ENCODE measurements around the gene ING4. TPM values are rescaled to one million over a fixed set of nuclear protein-coding genes. Genes with fewer than 3 reads are reported as not detected.
"Not testable (repeated sequence)": the region's sequence is repeated elsewhere in the genome, so short reads cannot be mapped to it uniquely, and the experiment has no call there.

The ING4 gene
- total RNA-seq (2014; rRNA removed; shearing (Covaris generic)) = 26.9 and 31.2 TPM in 2 replicates

DNA sequence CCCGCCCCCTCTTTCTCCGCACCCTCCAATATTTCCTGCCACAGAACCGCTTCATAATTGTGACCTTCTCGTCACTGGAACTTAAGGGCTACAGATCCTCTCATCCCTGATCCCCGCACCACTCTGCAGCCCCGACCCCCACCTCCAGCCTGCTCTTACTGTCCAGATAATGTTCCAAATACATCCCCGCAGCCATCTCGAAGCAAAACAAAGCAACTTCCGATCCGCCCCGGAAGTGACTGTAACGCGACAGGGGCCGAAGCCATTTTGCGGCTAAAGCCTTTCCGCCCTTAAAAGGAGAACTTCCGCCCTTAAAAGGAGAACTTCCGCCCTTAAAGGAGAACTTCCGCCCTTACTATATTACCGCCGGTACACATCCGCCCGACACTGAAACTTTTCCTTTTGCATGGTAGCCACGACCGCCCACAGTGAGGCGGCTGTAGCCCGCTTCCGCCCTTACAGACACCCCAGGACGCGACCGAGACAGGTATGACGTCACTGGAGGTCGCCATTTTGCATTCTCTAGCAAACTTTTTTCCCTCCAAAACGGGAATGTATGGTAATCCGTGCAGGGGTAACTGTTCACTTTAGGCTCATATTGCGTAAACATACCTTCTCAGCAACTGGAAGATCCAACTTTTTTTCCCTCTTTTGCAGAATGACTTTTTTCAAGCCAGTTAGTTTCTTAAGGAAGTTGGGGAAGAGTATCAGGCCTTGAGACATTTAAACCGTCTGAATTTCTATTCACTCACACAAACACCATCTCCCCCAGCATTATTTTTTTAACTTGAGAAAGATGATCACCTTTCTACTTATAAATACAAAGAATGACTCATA, at the start of gene ING4:
Gene ING4 (minus strand): TSS at position 214 of the 837 bp plus-strand sequence. CDS start 18 bp downstream, at position 196.
- no peaks in the 10 kb centered on the region for H3K27me3 ChIP-seq (ENCODE audit: control insufficient read depth, insufficient read depth, low read length)
- peaks cover 13% of the 10 kb centered on the region for H3K36me3 ChIP-seq (replicated peaks; ENCODE audit: control insufficient read depth, insufficient read depth, low read length)
- peak; percentile 94 for DNase-seq
- peak within 1 kb of the TSS; percentile 77 for H3K4me3 ChIP-seq (ENCODE audit: insufficient read depth, low read depth, low read length)

DNA sequence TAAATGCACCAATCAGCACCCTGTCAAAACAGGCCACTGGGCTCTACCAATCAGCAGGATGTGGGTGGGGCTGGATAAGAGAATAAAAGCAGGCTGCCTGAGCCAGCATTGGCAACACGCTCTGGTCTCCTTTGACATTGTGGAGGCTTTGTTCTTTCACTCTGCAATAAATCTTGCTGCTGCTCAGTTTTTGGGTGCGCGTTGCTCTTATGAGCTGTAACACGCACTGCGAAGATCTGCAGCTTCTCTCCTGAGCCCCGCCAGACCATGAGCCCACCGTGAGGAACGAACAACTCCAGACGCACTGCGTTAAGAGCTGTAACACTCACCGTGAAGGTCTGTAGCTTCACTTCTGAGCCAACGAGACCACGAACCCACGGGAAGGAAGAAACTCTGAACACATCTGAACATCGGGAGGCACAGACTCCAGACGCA, 46.1 kb upstream of the ING4 start:
- H3K4me3 ChIP-seq (ENCODE audit: insufficient read depth, low read depth, low read length) = no peak overlapping the region
- no peaks in the 10 kb centered on the region for H3K36me3 ChIP-seq (replicated peaks; ENCODE audit: control insufficient read depth, insufficient read depth, low read length)
- DNase-seq = no peak
- no peaks in the 10 kb centered on the region for H3K27me3 ChIP-seq (ENCODE audit: control insufficient read depth, insufficient read depth, low read length)

DNA sequence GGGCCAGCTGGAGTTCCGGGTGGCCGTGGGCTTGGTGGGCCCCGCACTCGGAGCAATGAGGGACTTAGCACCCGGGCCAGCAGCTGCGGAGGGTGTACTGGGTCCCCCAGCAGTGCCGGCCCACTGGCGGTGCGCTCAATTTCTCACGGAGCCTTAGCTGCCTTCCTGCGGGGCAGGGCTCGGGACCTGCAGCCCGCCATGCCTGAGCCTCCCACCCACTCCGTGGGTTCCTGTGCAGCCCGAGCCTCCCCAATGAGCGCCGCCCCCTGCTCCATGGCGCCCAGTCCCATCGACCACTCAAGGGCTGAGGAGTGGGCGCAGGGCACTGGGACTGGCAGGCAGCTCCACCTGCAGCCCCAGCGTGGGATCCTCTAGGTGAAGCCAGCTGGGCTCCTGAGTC, 45.4 kb upstream of the ING4 start:
- not testable (repeated sequence) for H3K27me3 ChIP-seq (ENCODE audit: control insufficient read depth, insufficient read depth, low read length); H3K36me3 ChIP-seq (replicated peaks; ENCODE audit: control insufficient read depth, insufficient read depth, low read length); DNase-seq; H3K4me3 ChIP-seq (ENCODE audit: insufficient read depth, low read depth, low read length)

DNA sequence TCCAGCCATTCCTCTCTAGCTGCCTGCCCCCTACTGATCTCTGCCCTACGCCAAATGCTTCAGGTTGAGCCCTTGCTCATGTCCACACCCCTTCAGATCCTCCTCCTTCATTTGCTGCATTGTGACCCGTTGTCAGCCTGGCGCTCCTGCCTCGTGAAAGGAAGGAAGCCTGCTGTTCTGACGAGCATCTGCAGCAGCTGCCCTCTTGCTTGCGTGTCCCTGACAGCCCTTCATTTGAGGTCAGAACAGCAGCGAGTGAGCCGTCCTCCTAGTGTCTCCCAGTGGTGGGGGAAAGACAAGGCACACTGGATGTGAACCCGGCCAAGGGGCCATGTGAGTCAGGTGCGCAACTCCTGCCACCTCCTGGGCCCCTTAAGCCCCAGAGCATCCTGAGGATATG, 40.7 kb upstream of the ING4 start:
- DNase-seq = peak; percentile 82
- no peaks in the 10 kb centered on the region for H3K36me3 ChIP-seq (replicated peaks; ENCODE audit: control insufficient read depth, insufficient read depth, low read length)
- peaks cover 28% of the 10 kb centered on the region for H3K27me3 ChIP-seq (ENCODE audit: control insufficient read depth, insufficient read depth, low read length)
- no peak overlapping the region for H3K4me3 ChIP-seq (ENCODE audit: insufficient read depth, low read depth, low read length)

DNA sequence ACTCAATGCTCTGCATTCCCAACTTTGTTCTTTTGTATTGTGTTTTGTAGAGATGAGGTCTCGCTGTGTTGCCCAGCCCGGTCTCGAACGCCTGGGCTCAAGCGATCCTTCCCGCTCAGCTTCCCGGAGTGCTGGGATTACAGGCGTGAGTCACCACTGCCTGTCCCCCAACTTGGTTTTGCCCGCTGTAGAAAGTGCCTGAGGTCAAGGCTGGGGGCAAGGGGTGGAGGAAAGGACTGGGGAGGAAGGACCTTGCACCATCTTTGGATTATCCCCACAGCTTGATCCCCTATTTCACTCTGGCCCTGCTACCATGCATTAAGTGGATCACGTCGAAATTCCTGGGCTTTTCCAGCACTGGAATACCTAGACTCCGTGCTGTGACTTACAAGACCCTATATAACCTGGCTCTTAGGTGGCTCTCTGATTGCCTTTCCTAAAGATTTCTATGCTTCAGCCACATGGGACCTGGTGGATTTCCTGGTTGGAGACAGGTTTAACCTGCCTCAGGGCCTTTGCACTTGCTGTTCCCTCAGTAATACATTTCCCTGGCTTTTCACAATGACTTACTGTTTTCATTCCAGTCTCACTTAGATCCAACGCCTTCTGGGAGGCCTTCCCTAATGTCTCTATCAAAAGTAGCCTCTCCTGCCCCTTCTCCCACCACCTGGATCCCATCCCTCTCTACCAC, 38.3 kb upstream of the ING4 start:
- Histone ChIP-seq H3K27me3 (ENCODE audit: control insufficient read depth, insufficient read depth, low read length) (peaks cover 28% of the 10 kb centered on the region), H3K36me3 (replicated peaks; ENCODE audit: control insufficient read depth, insufficient read depth, low read length) (no peaks in the 10 kb centered on the region), H3K4me3 (ENCODE audit: insufficient read depth, low read depth, low read length) (peak overlapping the region; percentile 86)
- DNase-seq = peak; percentile 51

DNA sequence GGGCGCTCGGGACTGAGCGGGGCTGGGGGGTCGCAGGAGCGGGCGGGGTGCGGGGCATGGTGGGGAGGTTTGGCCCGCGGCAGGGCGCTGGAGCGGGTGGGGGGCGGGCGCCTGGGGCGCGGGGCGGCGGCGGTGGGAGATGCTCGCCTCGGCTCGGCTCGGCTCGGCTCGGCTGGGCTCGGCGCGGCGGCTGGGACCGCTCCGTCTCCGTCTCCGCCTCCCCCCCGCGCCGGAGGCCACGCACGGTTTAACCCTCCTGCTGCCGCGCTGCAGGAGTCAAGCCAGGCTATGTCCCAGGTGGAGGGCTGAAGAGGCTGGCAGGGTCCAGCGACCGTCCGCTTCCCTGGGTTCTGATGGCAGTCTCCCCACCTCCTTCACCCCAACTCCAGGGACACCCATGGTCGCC, 37.7 kb upstream of the ING4 start, which contains the start of gene PIANP:
Gene PIANP (minus strand): TSS at position 170 of the 406 bp plus-strand sequence. CDS start 2,754 bp downstream, outside the sequence.
- no peaks in the 10 kb centered on the region for H3K36me3 ChIP-seq (replicated peaks; ENCODE audit: control insufficient read depth, insufficient read depth, low read length)
- DNase-seq = peak; percentile 87
- H3K4me3 ChIP-seq (ENCODE audit: insufficient read depth, low read depth, low read length) = peak within 1 kb of the TSS; percentile 86
- peaks cover 28% of the 10 kb centered on the region for H3K27me3 ChIP-seq (ENCODE audit: control insufficient read depth, insufficient read depth, low read length)

DNA sequence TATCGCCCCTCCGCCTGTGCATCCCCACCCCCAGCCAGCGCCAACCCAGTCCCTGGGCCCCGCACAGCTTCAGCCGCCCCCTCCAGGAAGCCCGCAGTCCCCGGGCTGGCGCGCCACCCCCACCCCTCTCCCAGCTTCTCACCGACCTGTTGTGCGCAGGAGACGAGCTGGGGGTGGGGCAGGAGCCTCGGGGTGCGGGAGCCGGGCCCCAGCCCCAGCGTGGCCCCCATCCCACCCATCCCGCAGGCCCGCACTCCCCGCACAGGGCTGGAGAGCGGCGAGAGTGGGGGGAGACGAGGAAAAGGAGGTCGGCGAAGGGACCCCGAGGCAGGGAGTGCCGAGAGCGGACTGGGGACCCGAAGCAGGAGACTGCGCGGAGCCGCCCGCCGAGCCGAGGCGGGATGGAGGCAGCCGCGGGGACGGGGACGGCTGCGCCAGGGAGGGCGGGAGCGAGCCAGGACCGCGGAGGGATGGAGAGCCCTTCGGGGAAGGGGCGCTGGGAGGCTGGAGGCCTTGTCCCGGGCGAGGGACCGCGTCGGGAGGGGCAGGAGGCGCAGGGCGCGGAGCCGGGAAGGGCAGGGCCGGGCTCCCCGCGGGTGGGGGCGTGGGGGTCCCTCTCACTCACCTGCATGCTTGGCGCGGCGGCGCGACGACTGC, 37.2 kb upstream of the ING4 start:
- peak overlapping the region; percentile 86 for H3K4me3 ChIP-seq (ENCODE audit: insufficient read depth, low read depth, low read length)
- DNase-seq = peak; percentile 92
- H3K27me3 ChIP-seq (ENCODE audit: control insufficient read depth, insufficient read depth, low read length) = peaks cover 28% of the 10 kb centered on the region
- no peaks in the 10 kb centered on the region for H3K36me3 ChIP-seq (replicated peaks; ENCODE audit: control insufficient read depth, insufficient read depth, low read length)

DNA sequence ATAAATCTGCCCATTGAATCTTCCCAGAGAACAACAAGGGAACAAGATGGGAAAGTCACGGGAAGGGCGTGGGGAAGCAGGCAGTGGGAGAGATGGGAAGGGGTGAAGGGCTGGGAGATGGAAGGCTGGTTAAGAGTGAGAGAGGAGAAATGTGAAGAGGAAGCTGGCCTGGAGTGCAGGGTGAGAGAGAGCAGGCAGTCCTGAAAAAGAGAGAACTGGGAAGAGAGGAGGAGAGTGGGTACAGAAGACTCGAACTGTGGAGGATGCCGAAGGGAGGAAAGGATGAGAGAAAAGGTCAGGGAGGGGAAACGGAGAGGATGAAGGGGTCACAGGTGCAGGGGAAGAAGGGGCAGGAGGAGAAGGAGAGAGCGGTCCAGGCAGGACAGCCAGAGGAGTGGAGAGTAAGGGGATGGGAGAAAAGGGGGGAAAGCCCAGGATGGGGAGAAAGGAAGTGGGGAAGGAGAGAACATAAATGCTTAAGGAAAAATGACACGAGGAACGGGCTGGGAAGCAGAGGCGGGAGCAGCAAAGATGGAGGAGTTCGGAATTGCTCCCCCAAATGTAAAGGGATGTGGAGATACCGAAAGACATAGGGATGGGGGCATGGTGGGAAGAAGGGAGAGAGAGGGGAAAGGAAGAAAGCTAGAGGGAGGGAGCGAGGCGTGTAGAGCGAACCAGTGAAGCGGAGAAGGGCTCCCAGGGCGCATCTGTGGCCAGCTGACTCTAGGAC, 36.5 kb upstream of the ING4 start:
- peak; percentile 57 for DNase-seq
- Histone ChIP-seq H3K4me3 (ENCODE audit: insufficient read depth, low read depth, low read length) (peak overlapping the region; percentile 86), H3K27me3 (ENCODE audit: control insufficient read depth, insufficient read depth, low read length) (peaks cover 28% of the 10 kb centered on the region), H3K36me3 (replicated peaks; ENCODE audit: control insufficient read depth, insufficient read depth, low read length) (no peaks in the 10 kb centered on the region; the same call in 1 of the 2 replicates)

DNA sequence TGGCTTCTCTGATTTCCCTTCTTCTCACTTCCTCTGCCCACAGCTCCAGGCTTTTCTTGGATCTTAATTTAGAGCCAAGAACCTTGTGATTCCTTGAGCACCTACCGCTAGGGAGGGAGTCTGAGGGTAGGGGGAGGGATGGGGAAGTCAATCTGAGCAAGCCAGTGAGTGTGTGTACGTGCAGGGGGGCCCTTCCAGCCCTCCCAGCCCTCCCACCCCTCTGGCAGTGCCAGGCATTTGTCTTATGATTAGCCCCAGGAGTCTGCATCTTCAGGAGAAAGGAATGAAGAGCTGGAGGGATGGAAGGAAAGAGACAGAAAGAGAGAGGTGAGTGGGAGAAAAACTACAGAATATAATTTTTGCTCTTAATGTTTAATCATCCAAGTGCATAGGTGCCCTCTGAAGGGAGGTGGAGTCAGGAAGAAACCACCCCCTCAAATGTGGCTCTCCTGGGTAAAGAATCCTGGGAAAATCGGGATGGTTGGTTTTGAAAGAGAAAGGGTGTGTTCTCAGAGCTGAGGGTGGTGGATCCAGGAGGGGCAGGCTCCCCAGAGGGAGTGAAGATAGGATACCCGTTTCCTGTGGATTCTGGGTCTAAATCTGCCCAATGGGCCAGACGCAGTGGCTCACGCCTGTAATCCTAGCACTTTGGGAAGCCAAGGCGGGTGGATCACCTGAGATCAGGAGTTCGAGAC, 35.6 kb upstream of the ING4 start:
- no peak overlapping the region for H3K4me3 ChIP-seq (ENCODE audit: insufficient read depth, low read depth, low read length)
- peaks cover 28% of the 10 kb centered on the region for H3K27me3 ChIP-seq (ENCODE audit: control insufficient read depth, insufficient read depth, low read length)
- DNase-seq = peak; percentile 30
- no peaks in the 10 kb centered on the region; the same call in 1 of the 2 replicates for H3K36me3 ChIP-seq (replicated peaks; ENCODE audit: control insufficient read depth, insufficient read depth, low read length)

DNA sequence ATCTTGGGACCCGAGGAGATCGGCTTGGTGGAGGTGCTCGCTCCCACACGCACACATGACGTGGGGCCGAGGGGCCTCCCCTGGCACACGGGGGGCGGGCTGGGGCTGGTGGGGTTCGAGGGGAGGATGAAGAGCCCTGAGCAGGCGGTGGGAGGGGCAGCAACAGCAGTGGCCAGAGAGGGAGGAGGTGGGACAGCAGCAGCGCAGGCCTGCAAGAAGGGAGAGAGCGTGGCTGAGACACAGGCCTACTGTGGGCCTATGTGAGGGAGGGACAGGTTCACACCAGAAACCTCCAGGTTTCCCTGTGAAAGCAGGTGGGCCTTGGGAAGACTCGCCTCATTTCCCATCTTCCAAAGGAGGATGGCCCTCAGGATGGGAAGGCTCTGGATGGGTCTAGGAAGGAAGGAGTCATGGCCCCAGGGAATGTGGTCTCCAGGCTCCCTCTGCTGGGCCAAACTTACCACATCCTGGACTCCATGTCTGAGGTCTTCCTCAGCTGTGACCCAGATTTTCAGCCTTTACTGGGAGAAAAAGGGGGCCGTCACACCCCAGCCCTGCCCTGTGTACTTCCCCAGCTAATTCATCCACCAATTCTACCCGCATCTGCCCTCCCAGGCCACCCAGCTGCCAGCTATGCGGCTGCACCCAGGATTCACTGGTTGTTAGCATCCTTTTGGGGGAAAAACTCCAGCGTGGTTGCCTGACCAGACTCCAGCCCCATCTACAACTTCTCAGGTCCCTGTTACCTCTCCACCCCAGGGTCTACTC, 34.8 kb upstream of the ING4 start:
- peaks cover 28% of the 10 kb centered on the region for H3K27me3 ChIP-seq (ENCODE audit: control insufficient read depth, insufficient read depth, low read length)
- DNase-seq = peak; percentile 90
- H3K36me3 ChIP-seq (replicated peaks; ENCODE audit: control insufficient read depth, insufficient read depth, low read length) = no peaks in the 10 kb centered on the region; the same call in 1 of the 2 replicates
- no peak overlapping the region for H3K4me3 ChIP-seq (ENCODE audit: insufficient read depth, low read depth, low read length)

DNA sequence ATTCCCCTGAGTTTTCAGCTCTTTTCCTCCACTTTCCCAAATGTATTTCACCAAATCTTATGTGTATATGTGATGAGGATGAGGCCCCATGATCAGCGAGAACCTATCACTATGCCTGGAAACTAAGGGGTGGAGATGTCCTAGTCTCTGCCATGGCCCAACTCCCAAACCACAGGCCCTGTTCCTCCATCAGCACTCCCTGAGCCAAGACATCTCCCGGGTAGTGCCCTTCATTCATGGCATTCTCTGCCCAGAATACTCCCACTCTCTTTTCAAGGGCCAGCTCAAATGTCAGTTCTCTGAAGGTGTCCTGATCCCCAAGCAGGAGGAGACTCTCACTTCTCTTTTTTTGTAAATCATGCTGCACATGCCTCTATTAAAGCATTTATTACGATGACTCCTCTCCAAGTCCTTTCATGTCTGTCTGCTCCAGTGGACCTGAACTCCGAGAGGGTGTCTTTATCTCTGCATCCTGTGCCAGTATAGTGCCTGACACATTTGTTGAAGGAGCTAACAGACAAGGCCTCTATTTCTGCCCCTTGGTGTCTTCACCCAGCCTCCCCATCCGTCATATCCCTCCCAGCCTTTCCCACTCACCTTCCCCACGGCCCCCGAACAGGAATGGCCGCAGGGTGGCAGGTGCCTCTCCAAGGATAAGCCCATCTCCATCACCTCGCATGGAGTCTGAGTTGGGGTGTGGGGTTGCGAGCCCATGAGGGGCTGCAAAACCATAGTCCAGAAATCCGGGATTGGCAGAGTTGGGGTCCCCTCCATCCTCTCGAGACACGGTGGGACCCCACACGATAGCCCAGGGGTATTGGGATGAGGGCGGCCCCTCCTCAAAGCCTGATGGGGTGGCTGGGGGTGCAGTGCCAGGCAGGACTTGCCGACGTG, 34.0 kb upstream of the ING4 start:
- H3K27me3 ChIP-seq (ENCODE audit: control insufficient read depth, insufficient read depth, low read length) = peaks cover 26% of the 10 kb centered on the region
- no peak for DNase-seq
- H3K4me3 ChIP-seq (ENCODE audit: insufficient read depth, low read depth, low read length) = no peak overlapping the region
- H3K36me3 ChIP-seq (replicated peaks; ENCODE audit: control insufficient read depth, insufficient read depth, low read length) = no peaks in the 10 kb centered on the region; the same call in 1 of the 2 replicates

DNA sequence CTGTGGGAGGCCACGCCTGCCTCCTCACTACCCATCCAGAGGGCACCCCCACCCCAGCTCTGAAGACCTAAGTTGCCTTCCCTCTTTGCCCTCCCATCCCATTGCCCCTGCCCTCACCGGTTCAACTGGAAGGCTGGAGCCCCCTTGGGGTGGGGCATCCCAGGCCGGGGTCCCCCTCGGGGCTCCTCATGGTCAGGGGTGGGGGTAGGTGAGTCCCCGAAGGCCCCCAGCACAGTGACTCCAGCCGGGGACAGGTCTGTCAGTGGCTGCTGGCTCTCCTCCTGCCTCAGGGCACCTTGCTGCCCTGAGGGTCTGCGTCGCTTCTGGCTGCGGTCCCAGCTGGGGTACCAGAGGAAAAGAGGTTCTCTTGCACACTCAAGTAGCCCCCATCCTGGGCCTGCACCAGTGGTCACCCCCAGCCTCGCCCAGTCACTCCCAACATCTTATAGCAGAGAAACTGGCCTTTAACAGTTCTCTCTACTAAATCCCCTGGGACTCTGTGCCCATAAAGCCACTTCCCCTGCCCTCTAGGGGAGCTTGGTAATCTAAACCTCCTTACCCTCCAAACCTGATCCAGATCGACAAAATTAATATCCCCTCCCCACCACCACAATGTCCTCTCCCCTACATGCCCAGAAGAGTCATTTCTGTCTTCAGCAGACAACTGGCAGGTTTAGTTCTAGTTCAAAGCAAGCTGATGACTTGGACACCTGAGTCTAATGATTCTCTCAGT, 32.6 kb upstream of the ING4 start:
- H3K27me3 ChIP-seq (ENCODE audit: control insufficient read depth, insufficient read depth, low read length) = peaks cover 15% of the 10 kb centered on the region
- DNase-seq = peak; percentile 19
- H3K4me3 ChIP-seq (ENCODE audit: insufficient read depth, low read depth, low read length) = no peak overlapping the region
- no peaks in the 10 kb centered on the region; the same call in 1 of the 2 replicates for H3K36me3 ChIP-seq (replicated peaks; ENCODE audit: control insufficient read depth, insufficient read depth, low read length)

Data from H7 (cell line).